Neural cell (in vitro differentiated cells): ENCODE results near the gene BRICD5. TPM values are rescaled to one million over a fixed set of nuclear protein-coding genes. Genes with fewer than 3 reads are reported as not detected.

Source experiments
- H2AFZ ChIP-seq: fragments of 200-600, 300-800 bp; sonication (generic), shearing (Covaris generic); 2 replicates; pipeline ENCODE4 v1.6.0; 2014; ENCODE audit warnings: low read depth, mild to moderate bottlenecking, antibody characterized with exemption, low read length, moderate library complexity
- H3F3A ChIP-seq: fragments of 200-600 bp; shearing (Covaris generic); 2 replicates; pipeline ENCODE4 v1.6.1; 2016; ENCODE audit warnings: mild to moderate bottlenecking, moderate library complexity, mixed read lengths, antibody characterized with exemption, low read length; ENCODE audit not compliant: insufficient read depth, poor library complexity, severe bottlenecking
- H3K27ac ChIP-seq: fragments of 200-600, 300-800 bp; sonication (generic), shearing (Covaris generic); 2 replicates; pipeline ENCODE4 v1.5.1; 2014; ENCODE audit warnings: mild to moderate bottlenecking, low read length, moderate library complexity
- H3K27me3 ChIP-seq: fragments of 300-800, 200-600 bp; sonication (generic), shearing (Covaris generic); 2 replicates; pipeline ENCODE4 v1.6.0; 2014; ENCODE audit warnings: mild to moderate bottlenecking, low read depth, low read length, moderate library complexity; ENCODE audit not compliant: insufficient read depth
- H3K36me3 ChIP-seq: fragments of 300-800, 200-600 bp; sonication (generic), shearing (Covaris generic); 2 replicates; pipeline ENCODE4 v1.5.1; 2014; ENCODE audit warnings: mild to moderate bottlenecking, antibody characterized with exemption, low read length, moderate library complexity; ENCODE audit not compliant: insufficient read depth
- H3K4me2 ChIP-seq: fragments of 300-800, 200-600 bp; sonication (generic), shearing (Covaris generic); 2 replicates; pipeline ENCODE4 v1.6.0; 2014; ENCODE audit warnings: mild to moderate bottlenecking, low read length
- H3K4me3 ChIP-seq: fragments of 300-800, 200-600 bp; sonication (generic), shearing (Covaris generic); 2 replicates; pipeline ENCODE4 v1.5.1; 2014; ENCODE audit warnings: mild to moderate bottlenecking, low read length, moderate library complexity
- H3K79me2 ChIP-seq: fragments of 200-600 bp; shearing (Covaris generic); replicated peaks from 2 replicates; pipeline ENCODE4 v1.6.0; 2014; ENCODE audit warnings: mild to moderate bottlenecking, low read length, moderate library complexity; ENCODE audit not compliant: insufficient read depth
- H3K9ac ChIP-seq: fragments of 300-800, 200-600 bp; sonication (generic), shearing (Covaris generic); 2 replicates; pipeline ENCODE4 v1.6.1; 2016; ENCODE audit warnings: mild to moderate bottlenecking, low read length, mixed read lengths
- H3K9me2 ChIP-seq: fragments of 200-600 bp; shearing (Covaris generic); 2 replicates; pipeline ENCODE4 v1.6.1; 2016; ENCODE audit warnings: mild to moderate bottlenecking, low read length, mixed read lengths; ENCODE audit not compliant: insufficient read depth
- H3K9me3 ChIP-seq: fragments of 200-600, 300-800 bp; sonication (generic), shearing (Covaris generic); 2 replicates; pipeline ENCODE4 v1.6.1; 2016; ENCODE audit warnings: mild to moderate bottlenecking, mixed run types, low read length, moderate library complexity, mixed read lengths
- H4K20me1 ChIP-seq: fragments of 200-600 bp; shearing (Covaris generic); 2 replicates; pipeline ENCODE4 v1.6.1; 2016; ENCODE audit warnings: mild to moderate bottlenecking, mixed run types; ENCODE audit not compliant: insufficient read depth
- CTCF ChIP-seq: fragments of 450-650 bp; IDR thresholded peaks from 2 replicates; pipeline ENCODE4 v1.5.1; 2014; ENCODE audit warnings: antibody characterized with exemption, mild to moderate bottlenecking, moderate library complexity; ENCODE audit not compliant: poor library complexity, severe bottlenecking
- EP300 ChIP-seq: fragments of 450-650 bp; conservative IDR thresholded peaks from 2 replicates; pipeline ENCODE4 v1.6.1; 2014; ENCODE audit warnings: antibody characterized with exemption, mild to moderate bottlenecking, moderate library complexity; ENCODE audit not compliant: poor library complexity, severe bottlenecking
- EZH2 ChIP-seq: fragments of 200-600, 300-800 bp; shearing (Covaris generic), sonication (generic); IDR thresholded peaks from 2 replicates; pipeline ENCODE4 v1.6.1; 2014; ENCODE audit warnings: antibody characterized with exemption, low read length, borderline replicate concordance, mild to moderate bottlenecking; ENCODE audit not compliant: insufficient read depth, poor library complexity, severe bottlenecking
- MXI1 ChIP-seq: fragments of 450-650 bp; conservative IDR thresholded peaks from 2 replicates; pipeline ENCODE4 v1.6.1; 2014; ENCODE audit warnings: antibody characterized with exemption, mild to moderate bottlenecking; ENCODE audit not compliant: poor library complexity, severe bottlenecking
- POLR2AphosphoS5 ChIP-seq: IDR thresholded peaks from 2 replicates; pipeline ENCODE4 v1.6.1; 2012
- RAD21 ChIP-seq: fragments of 450-650 bp; conservative IDR thresholded peaks from 2 replicates; pipeline ENCODE4 v1.6.1; 2014; ENCODE audit warnings: antibody characterized with exemption, mild to moderate bottlenecking, moderate library complexity
- REST ChIP-seq: IDR thresholded peaks from 2 replicates; pipeline ENCODE4 v1.6.1; 2012; ENCODE audit warnings: borderline replicate concordance
- SMC3 ChIP-seq: fragments of 450-650 bp; conservative IDR thresholded peaks from 2 replicates; pipeline ENCODE4 v1.6.1; 2014; ENCODE audit warnings: antibody characterized with exemption, mild to moderate bottlenecking, moderate library complexity; ENCODE audit not compliant: poor library complexity
- TAF1 ChIP-seq: IDR thresholded peaks from 2 replicates; pipeline ENCODE4 v1.6.1; 2012; ENCODE audit warnings: low read depth
- polyA plus RNA-seq: library from polyadenylated mRNA; depleted of rRNA; stranded (reverse); fragments of >200 nt; gene quantifications from 2 replicates; pipeline ENCODE4 v1.2.3, GENCODE V29; 2014

Gene BRICD5
- polyA plus RNA-seq, 1 donor from 2014 or later, result 39.2 TPM

GRCh38 chr16:2198283-2198682, 12.4 kb downstream of the BRICD5 start:
- no peak overlapping the region for H2AFZ ChIP-seq
- H3K4me3 ChIP-seq, result no peak overlapping the region
- no peaks in the 10 kb centered on the region for H3K9me3 ChIP-seq
- H3K79me2 ChIP-seq, result peaks cover 2% of the 10 kb centered on the region
- no peaks in the 10 kb centered on the region for H3F3A ChIP-seq
- H3K4me2 ChIP-seq, result no peak overlapping the region
- H3K9ac ChIP-seq, result no peak overlapping the region
- H3K36me3 ChIP-seq, result no peaks in the 10 kb centered on the region
- H4K20me1 ChIP-seq, result no peaks in the 10 kb centered on the region
- TF ChIP-seq EZH2, result no peak
- TF ChIP-seq RAD21, result no peak
- TF ChIP-seq POLR2AphosphoS5, result no peak
- no peak for TF ChIP-seq SMC3
- no peak for TF ChIP-seq REST
- no peak for TF ChIP-seq EP300
- no peak for TF ChIP-seq CTCF
- TF ChIP-seq TAF1, result no peak
- TF ChIP-seq MXI1, result no peak
- no peak overlapping the region for H3K27ac ChIP-seq
- H3K27me3 ChIP-seq, result peaks cover 3% of the 10 kb centered on the region
- no peaks in the 10 kb centered on the region for H3K9me2 ChIP-seq

- peaks cover 3% of the 10 kb centered on the region for H3K27me3 ChIP-seq
- no peaks in the 10 kb centered on the region for H3K36me3 ChIP-seq
- H3F3A ChIP-seq, result no peaks in the 10 kb centered on the region
- TF ChIP-seq POLR2AphosphoS5 (no peak), TAF1 (no peak), MXI1 (no peak), CTCF (no peak), EZH2 (no peak), SMC3 (no peak), REST (no peak), RAD21 (no peak), EP300 (no peak)
- H3K4me3 ChIP-seq, result no peak overlapping the region
- H3K27ac ChIP-seq, result no peak overlapping the region
- no peak overlapping the region for H3K9ac ChIP-seq
- no peaks in the 10 kb centered on the region for H4K20me1 ChIP-seq
- peaks cover 2% of the 10 kb centered on the region for H3K79me2 ChIP-seq
- H3K4me2 ChIP-seq, result no peak overlapping the region
- H3K9me3 ChIP-seq, result no peaks in the 10 kb centered on the region
- no peak overlapping the region for H2AFZ ChIP-seq
- no peaks in the 10 kb centered on the region for H3K9me2 ChIP-seq
Measured at GRCh38 chr16:2197765-2198164, 12.9 kb downstream of the BRICD5 start.
